Upper lobe of right lung (tissue), 1 donor: ENCODE results near the gene ALOX5AP. TPM values are rescaled to one million over a fixed set of nuclear protein-coding genes. Genes with fewer than 3 reads are reported as not detected.

Experiments
- ATAC-seq: fragments of 200-7000 bp; cut with Tn5 transposase; one replicate; pipeline ENCODE4 v1.9.1; 2020; ENCODE audit warnings: mild to moderate bottlenecking, moderate library complexity
- DNase-seq: peaks from one replicate; pipeline ENCODE4 v3.0.0-alpha.2; 2020
- H3K27ac ChIP-seq: fragments of 200-600 bp; one replicate; pipeline ENCODE4 v1.8.0; 2022
- H3K27me3 ChIP-seq: fragments of 200-600 bp; one replicate; pipeline ENCODE4 v1.8.0; 2022; ENCODE audit warnings: mild to moderate bottlenecking
- H3K36me3 ChIP-seq: fragments of 200-600 bp; one replicate; pipeline ENCODE4 v1.8.0; 2022
- H3K4me1 ChIP-seq: fragments of 200-600 bp; one replicate; pipeline ENCODE4 v1.8.0; 2022
- H3K4me3 ChIP-seq: fragments of 200-600 bp; one replicate; pipeline ENCODE4 v1.8.0; 2022; ENCODE audit warnings: mild to moderate bottlenecking
- H3K9me3 ChIP-seq: fragments of 200-600 bp; one replicate; pipeline ENCODE4 v1.8.0; 2022
- intact Hi-C: fragments of 100-400 bp; cut with DNase I; formaldehyde crosslinking; loops from one replicate; pipeline ENCODE4 v1.11.0; 2022
- total RNA-seq: library from RNA; stranded (reverse); fragmentation: NEBNext Ultra II Directional; extraction: Animal tissue kit (Norgen Biotek cat#: 25700); gene quantifications from one replicate; pipeline ENCODE4 v1.2.1, GENCODE V29; 2021
- TF ChIP-seq, protein P1 (sequence below): fragments of 200-600 bp; IDR thresholded peaks from one replicate; pipeline ENCODE4 v1.8.0; 2022; ENCODE audit warnings: antibody characterized with exemption
- donor health status: DM: no; HTN: yes; CAD: no; lungs with severe emphysema.

Gene ALOX5AP
- total RNA-seq, 1 donor from 2014 or later: 195 TPM

DNA sequence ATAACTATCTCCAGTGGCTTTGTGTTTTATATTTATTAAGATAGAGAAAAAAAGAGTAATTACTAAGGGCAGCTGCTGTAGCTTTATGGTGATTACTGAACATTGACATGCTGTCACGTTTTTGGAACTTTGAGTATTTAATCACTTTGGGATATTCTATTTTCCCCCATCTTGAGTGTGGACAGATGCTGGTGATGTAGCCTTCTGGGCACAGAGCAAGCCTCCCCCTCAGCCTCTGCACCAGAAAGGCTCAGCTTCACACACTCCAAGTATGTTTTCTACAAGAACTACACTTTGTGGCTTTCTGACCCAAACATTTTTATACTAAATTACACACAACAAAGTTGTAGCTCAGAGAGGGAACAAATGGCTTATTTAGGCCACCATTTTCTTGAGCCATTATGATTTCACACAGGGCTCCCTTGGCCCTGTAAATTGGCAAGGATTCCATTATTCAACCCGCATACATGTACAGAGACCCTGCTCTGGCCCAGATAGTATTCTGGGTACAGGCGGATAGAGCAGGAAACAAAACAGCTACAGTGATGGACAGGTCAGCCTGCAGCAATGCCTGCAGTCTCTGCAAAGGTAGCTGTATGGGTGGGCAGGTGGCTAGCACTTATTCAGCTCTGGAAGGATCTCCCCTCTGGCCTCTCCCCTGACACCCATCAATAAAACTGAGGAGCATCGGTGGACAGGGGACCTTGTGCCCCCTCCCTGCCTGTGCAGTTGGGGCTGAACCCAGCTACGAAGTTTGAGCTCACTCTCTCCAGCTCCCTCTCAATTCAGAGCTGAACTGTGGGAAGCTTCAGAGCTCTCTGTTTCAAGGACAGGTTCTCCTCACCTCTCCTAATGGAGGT lies 1.3 kb downstream of the ALOX5AP start:
- DNase-seq (no peak), ATAC-seq (no peak)
- Histone ChIP-seq H3K27ac (peak overlapping the region; percentile 72), H3K9me3 (no peaks in the 10 kb centered on the region), H3K36me3 (no peaks in the 10 kb centered on the region), H3K4me1 (peaks cover 16% of the 10 kb centered on the region), H3K4me3 (peak overlapping the region; percentile 47), H3K27me3 (no peaks in the 10 kb centered on the region)
- TF ChIP-seq, protein P1, sequence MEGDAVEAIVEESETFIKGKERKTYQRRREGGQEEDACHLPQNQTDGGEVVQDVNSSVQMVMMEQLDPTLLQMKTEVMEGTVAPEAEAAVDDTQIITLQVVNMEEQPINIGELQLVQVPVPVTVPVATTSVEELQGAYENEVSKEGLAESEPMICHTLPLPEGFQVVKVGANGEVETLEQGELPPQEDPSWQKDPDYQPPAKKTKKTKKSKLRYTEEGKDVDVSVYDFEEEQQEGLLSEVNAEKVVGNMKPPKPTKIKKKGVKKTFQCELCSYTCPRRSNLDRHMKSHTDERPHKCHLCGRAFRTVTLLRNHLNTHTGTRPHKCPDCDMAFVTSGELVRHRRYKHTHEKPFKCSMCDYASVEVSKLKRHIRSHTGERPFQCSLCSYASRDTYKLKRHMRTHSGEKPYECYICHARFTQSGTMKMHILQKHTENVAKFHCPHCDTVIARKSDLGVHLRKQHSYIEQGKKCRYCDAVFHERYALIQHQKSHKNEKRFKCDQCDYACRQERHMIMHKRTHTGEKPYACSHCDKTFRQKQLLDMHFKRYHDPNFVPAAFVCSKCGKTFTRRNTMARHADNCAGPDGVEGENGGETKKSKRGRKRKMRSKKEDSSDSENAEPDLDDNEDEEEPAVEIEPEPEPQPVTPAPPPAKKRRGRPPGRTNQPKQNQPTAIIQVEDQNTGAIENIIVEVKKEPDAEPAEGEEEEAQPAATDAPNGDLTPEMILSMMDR: no peak
- intact Hi-C loops: no loop called here

DNA sequence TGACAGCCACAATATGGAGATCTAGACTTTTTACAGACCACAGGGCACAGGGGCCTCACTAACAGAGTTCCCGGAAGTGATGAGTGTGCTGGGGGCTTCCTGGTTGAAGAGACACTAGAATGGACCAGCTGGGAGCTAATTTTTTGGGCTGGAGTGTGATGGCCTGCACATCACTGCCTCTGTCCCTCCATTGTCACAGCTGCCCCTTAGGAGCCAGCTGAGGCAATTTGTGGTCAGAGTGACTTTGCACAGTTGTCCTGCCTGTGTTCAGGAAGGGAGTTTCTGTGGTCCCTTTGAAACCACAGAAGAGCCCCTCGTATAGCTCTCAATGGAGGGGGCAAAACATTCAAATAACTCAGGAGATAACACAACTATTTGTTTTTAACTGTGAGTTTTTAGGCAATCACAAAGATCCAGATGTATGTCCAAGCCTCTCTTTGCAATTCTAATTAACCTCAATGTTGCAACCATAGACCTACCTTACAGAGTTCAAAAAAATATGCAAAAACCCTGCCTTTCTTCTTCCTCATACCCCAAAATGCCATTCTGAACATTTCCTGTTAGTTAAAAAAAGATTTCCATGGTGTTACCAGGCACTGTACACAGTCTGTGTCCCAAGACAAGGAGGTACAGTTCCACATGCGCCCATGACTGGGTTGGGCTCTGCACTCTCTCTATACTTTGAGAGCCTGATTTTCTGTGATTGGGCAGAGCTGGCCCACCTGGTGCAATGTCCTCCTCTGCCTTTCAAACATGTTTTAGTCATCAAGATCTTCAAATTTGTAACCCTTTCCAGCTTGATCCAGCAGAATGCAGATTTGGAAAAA lies 2.4 kb downstream of the ALOX5AP start:
- no peaks in the 10 kb centered on the region for H3K9me3 ChIP-seq
- peaks cover 16% of the 10 kb centered on the region for H3K4me1 ChIP-seq
- peak overlapping the region; percentile 47 for H3K4me3 ChIP-seq
- no peak for DNase-seq
- intact Hi-C loops: no loop called here
- H3K27me3 ChIP-seq: no peaks in the 10 kb centered on the region
- no peaks in the 10 kb centered on the region for H3K36me3 ChIP-seq
- TF ChIP-seq, protein P1: no peak
- H3K27ac ChIP-seq: peak overlapping the region; percentile 72
- ATAC-seq: peak; percentile 63

DNA sequence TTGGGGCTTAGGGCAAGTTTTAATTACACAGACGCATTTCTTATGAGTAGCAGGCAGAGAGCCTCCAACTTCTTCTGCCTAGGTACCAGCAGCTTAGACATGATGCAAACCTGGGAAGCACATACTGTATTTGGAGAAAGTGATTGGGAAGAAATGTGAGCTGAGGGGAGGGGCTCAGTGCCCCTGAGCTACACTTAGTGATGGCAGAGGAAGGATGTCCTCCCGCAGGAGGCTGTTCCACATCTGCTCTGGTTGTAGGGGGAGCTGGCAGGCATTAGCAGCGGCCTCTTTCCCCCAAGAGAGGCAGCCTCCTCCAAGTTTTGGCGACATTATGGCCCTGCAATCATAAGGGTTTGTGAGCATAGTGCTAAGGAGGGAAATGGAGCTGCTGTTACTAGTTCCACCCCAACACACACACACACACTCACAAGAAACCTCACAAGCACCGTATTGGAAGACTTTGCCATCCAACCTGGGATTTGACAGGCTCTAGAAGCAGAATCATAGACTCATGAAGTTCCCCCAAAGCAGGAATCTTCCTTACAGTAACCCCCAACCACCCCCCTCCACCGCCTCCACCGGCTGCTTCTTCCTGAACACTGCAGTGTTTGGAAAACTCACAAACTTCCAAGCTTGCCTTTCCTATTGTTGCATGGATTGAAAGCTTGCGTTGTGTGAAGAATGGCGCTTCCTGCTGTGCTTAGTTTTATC lies 3.3 kb downstream of the ALOX5AP start:
- H3K36me3 ChIP-seq: no peaks in the 10 kb centered on the region
- H3K9me3 ChIP-seq: no peaks in the 10 kb centered on the region
- TF ChIP-seq, protein P1: no peak
- intact Hi-C loops: no loop called here
- peaks cover 25% of the 10 kb centered on the region for H3K4me1 ChIP-seq
- peak overlapping the region; percentile 3 for H3K4me3 ChIP-seq
- peak overlapping the region; percentile 72 for H3K27ac ChIP-seq
- DNase-seq (no peak), ATAC-seq (no peak)
- no peaks in the 10 kb centered on the region for H3K27me3 ChIP-seq

DNA sequence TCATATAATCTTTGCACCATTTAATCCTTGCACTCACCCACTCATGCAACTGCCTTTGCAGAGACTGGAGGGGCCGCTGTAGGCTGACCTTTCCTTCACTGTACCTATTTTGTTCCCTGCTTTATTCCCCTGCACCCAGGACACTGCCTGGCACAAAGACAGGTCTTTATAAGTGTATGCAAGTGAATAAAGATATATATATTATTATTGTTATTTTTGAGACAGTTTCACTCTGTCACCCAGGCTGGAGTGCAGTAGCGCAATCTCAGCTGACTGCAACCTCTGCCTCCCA lies 3.8 kb downstream of the ALOX5AP start:
- DNase-seq (no peak), ATAC-seq (no peak)
- H3K4me1 ChIP-seq: peaks cover 30% of the 10 kb centered on the region
- H3K27ac ChIP-seq: peak overlapping the region; percentile 72
- intact Hi-C loops: no loop called here
- no peaks in the 10 kb centered on the region for H3K27me3 ChIP-seq
- no peaks in the 10 kb centered on the region for H3K36me3 ChIP-seq
- no peaks in the 10 kb centered on the region for H3K9me3 ChIP-seq
- TF ChIP-seq, protein P1: no peak
- H3K4me3 ChIP-seq: peak overlapping the region; percentile 3

DNA sequence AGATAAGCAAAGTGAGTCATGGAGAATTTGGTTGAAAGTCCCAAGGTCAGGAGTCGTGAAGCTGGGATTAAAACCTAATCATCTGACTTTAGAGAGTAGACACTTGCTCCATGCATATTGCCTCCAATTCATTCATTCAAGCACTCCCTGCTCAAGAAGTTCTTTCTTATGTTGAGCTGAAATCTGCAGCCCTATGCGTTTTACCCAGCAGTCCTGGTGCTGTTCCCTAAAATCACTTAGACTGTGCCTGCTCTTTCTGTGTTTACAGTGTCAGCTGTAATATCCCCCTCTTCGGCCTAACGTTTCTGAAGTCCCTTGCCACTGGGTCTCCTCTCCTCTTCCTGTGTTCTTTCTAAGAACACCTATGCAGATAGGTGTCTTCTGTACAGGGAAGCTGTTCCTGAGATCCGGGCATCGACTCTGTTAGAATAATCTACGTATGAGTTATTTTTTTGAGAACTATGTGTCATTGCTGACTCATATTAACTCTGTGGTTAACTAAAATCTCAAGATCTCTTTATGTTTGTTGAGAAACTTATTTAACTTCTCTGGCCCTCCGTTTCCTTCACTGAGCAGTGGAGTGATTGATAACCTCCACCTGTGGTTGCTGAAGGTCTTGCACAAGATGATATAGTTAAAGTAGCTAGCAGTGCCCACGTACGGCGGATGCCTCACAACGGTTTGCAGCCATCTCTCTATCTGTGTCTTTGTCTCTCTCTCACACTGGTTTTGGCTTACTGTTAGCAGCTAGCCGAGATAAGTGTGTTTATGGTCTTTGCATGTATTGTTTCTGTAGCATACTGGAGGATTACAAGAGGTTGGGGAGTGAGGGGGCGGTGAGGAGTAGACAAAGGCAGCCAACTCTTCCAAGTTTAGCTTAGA lies 4.7 kb downstream of the ALOX5AP start:
- TF ChIP-seq, protein P1: no peak
- no peaks in the 10 kb centered on the region for H3K27me3 ChIP-seq
- ATAC-seq (no peak), DNase-seq (no peak)
- peaks cover 38% of the 10 kb centered on the region for H3K4me1 ChIP-seq
- peak overlapping the region; percentile 3 for H3K4me3 ChIP-seq
- H3K9me3 ChIP-seq: no peaks in the 10 kb centered on the region
- H3K27ac ChIP-seq: peak overlapping the region; percentile 72
- intact Hi-C loops: no loop called here
- no peaks in the 10 kb centered on the region for H3K36me3 ChIP-seq
